ENCODE measurements around the gene CCN6. TPM values are rescaled to one million over a fixed set of nuclear protein-coding genes. Genes with fewer than 3 reads are reported as not detected.
"Not testable (repeated sequence)": the region's sequence is repeated elsewhere in the genome, so short reads cannot be mapped to it uniquely, and the experiment has no call there.

CCN6 gene
- total RNA-seq, 1 experiment from 2014 or later, result not detected

DNA sequence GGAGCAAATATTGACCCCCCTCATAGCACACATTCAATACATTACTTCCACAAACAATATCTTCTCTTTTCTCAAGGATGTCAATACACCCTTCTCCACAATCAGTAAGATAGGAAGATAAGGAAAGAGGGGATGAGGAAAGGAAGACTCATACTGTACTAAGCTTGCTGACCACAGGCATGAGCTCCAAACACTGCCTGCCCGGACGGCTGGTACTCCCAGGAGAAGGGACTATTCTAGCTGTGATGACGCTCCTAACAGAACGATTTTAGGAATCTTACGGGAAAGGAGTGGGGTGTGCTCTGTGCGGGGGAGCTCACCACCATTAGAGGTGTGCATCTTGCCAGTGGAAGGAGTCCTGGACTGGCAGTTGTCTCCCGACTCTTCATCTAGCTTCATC is 3.9 kb upstream of the CCN6 start:
- DNase-seq (ENCODE audit: low spot score), result no peak

- no peak for DNase-seq (ENCODE audit: low spot score)
Measured at GRCh38 chr6:112050429-112050828, 3.5 kb upstream of the CCN6 start.

DNA sequence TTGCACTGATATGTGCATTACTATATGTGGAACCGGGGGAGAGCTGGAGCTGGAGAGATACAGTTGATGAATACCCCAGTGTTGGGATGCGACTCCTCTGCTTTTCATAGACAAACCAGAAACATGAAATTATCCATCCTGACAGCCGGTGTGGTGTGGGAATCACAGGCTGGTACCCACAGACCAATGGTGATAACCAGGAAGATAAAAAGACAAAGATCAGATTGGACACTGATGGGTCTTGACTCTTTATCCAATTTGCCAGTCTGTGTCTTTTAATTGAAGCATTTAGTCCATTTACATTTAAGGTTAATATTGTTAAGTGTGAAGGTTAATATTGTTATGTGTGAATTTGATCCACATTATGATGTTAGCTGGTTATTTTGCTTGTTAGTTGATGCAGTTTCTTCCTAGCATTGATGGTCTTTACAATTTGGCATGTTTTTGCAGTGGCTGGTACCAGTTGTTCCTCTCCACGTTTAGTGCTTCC is 2.6 kb upstream of the CCN6 start:
- not testable (repeated sequence) for DNase-seq (ENCODE audit: low spot score)

DNA sequence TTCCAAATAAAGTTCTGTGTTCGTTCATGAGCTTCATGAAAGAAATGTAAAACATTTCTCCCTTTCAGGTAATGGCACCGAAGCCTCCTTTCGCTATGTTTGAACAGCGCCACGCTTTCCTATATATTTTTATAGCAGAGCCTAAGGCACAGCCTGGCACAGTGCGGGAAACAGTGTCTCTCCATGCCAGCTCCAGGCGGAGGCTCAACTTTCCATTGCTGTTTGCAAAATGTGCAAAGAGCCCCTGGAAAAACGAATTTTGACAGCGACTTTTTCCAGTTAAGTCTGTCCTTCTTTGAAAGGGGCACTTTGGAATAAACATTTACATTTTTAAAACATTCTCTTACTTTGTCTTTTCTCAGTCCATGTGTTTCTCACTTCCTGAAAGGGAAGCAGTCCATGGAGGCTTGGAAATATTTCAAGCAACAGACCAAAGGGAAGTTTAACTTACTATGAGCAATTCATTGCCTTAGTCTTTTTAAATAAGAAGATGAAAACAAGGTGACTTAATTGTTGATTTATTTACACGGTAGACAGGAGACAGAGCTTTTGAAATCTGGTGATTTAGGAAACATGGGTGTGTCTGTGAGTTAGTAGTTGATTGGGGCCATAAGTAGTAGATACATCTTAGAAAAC is 769 bp downstream of the CCN6 start:
- no peak for DNase-seq (ENCODE audit: low spot score)

- DNase-seq (ENCODE audit: low spot score), result no peak
Measured at GRCh38 chr6:112058243-112059032, 4.5 kb downstream of the CCN6 start.

DNA sequence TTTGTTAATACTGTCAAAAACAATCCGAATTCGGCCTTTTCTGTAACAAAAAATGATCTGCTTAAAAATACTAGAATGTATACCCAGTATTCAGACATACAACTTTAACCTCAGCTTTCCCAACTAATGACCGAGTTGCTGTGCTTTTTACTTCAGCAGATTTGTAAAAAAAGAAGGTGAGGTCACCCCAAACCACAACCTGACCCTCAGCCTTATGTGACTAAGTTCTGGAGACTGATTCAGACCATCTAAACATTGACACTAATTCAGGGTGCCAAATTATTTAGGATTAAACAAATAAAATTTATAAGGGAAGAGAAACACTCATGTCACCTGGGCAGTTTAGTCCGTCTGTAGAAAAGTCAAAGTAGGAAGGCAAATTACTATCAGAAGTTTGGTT is 7.7 kb downstream of the CCN6 start:
- DNase-seq (ENCODE audit: low spot score), result no peak

DNA sequence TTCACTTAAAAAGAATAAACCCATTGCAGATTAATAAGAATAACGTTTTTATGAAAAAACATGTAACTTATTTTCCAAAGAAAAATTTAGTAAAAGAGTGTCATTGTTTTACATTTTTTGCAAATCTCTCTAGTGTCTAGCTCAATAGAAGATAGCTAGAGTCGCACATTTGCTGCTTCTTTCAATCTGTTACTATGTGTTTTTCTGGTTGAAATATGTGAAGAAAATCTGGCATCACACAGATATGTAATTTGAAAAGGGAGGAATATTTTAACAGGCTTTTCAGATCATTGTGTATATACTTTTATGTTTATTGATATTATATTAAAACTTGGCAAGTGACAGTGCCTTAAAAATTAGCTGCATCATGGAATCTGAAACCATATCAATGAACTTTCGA is 9.1 kb downstream of the CCN6 start:
- DNase-seq (ENCODE audit: low spot score), result no peak

DNA sequence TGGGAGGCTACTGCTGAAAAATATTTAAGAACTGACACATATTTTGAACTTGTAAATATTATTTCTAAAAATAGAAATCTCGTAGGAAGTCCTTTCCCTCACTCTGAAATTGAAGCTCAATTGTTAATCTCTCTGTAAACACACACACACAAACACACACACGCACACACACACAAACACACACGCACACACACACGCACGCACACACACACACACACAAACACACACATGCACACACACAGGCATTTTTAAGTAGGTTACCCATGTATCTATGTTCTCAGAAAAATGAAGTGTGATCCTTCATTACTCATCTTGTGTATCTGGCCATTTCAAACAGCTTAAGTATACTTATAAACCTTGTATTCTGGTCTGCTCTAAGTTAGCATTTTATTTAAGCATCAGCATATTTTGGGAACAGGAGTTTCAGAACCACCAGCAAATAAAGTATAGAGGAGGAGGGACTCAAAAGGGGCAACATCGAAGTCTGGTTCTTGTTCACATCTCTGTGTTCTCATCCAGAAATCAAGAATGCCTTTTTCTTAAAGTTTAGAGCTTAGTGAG is 11.6 kb downstream of the CCN6 start:
- DNase-seq (ENCODE audit: low spot score), result no peak

- DNase-seq (ENCODE audit: low spot score), result no peak
Measured at GRCh38 chr6:112066606-112067005, 12.7 kb downstream of the CCN6 start.

DNA sequence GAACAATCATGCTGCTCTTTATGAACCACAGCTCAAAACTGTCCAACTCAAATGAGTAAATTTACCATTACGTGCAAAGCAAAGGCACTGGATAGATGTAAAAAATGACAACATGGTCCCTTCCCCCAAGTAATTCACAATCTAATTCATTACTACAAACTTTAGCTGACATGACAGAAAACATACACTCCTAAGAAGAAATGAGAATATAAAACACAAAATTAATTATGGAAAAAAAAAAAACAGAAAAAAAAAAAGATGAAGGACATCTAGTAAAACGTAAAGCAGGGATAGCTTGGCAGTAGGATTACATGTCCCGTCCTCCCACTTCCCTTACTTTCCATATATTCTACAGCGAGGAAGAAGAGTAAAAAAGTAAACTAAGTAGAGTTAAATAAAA is 27.7 kb downstream of the CCN6 start:
- DNase-seq (ENCODE audit: low spot score), result no peak

GRCh38 chr6:112085286-112086065 is 31.6 kb downstream of the CCN6 start:
- no peak for DNase-seq (ENCODE audit: low spot score)

DNA sequence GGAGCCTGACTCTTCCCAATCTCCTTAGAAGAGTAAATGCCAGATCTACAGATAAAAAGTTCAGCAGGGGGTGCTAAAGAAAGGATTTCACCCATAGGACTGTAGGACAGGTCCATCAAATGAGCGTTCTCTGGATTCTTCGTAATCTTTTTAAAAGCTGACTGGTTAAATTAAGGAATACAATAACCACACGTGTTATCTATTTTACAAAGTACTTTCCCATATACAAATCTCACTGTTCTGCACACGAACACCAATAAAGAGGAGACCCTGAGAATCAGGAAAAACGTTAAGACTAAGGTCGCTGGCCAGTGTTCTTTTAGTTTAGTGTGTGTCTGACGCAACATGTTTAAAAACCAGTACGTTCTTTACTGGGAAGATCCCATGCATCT is 32.8 kb downstream of the CCN6 start:
- peak; percentile 53 for DNase-seq (ENCODE audit: low spot score)

- peak; percentile 91 for DNase-seq (ENCODE audit: low spot score)
Measured at GRCh38 chr6:112087136-112087911, 33.4 kb downstream of the CCN6 start, which contains the start of the genes FAM229B and TUBE1. TSS of gene FAM229B (plus strand) at chr6:112087591. CDS start at chr6:112099284, 11,693 bp downstream. TSS of gene TUBE1 (minus strand) at chr6:112087482. CDS start at chr6:112087434, 48 bp downstream.

DNA sequence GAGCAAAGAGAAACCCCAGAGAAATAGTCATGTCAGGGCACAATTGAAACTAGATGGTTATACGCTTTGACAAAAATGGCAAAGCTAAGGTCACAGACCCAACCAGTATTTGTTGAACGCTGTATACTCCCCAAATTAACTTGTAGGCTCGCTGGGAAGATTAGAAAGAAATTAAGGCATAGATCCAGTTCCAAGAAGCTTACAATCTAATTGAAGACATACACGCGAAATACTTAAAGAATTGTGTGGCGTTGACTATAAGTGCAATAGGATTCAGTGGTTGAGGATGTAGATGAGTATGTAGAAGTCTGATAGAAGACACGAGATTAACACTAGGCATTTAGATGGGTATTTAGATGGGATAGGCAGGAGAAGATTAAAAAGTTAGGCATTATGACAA is 34.0 kb downstream of the CCN6 start:
- DNase-seq (ENCODE audit: low spot score), result no peak

GRCh38 chr6:112096901-112097300 is 43.0 kb downstream of the CCN6 start:
- no peak for DNase-seq (ENCODE audit: low spot score)

GRCh38 chr6:112100561-112100960 is 46.7 kb downstream of the CCN6 start:
- DNase-seq (ENCODE audit: low spot score), result no peak

- not testable (repeated sequence) for DNase-seq (ENCODE audit: low spot score)
Measured at GRCh38 chr6:112106026-112106425, 52.1 kb downstream of the CCN6 start.

GRCh38 chr6:112106562-112106961 is 52.7 kb downstream of the CCN6 start:
- no peak for DNase-seq (ENCODE audit: low spot score)

DNA sequence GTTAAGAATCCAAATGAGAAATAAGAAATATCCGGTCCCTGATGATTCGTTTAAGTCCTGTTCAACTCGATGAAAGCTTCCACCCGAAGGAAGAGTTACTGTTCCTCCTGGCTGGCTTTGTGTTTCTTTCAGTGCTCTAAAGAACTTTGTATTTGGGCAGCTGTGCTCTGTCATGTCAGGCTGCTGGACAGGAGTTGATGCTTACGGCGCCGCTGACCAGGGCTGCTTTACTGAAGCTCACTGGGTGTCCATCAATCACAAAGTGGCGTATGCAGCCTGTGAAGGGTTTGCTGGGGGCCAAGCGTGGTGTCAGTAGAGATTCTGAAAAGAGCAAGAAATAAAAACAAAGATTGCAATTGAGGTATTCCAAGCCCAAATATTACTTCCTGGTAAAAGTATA is 55.4 kb downstream of the CCN6 start:
- DNase-seq (ENCODE audit: low spot score), result no peak

- DNase-seq (ENCODE audit: low spot score), result no peak
Measured at GRCh38 chr6:112113431-112113830, 59.5 kb downstream of the CCN6 start.

DNA sequence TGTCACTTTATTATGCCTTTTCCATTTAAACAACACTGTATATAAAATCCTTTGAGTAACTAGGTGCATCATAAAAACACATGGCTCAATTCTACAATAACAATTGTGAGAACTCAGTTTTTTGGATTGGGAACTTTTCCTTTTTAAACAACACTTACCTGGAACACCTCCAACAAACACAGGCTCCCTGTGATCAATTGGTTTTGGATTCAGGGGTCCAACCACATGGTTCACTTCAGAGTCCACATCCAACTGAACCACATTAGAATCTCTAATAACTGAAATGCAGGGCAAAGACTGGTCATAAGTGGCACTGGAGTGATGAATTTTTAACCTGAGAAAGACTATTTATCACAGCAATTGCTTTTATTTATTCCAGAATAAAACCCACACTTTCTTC is 60.0 kb downstream of the CCN6 start:
- DNase-seq (ENCODE audit: low spot score), result no peak

Measured in HT-29 (cell line).